Neural cell (in vitro differentiated cells): ENCODE data around the gene SPAG16. TPM values are rescaled to one million over a fixed set of nuclear protein-coding genes. Genes with fewer than 3 reads are reported as not detected.

ENCODE experiments used
- H2AFZ ChIP-seq: fragments of 200-600, 300-800 bp; sonication (generic), shearing (Covaris generic); 2 replicates; pipeline ENCODE4 v1.6.0; 2014; ENCODE audit warnings: low read depth, mild to moderate bottlenecking, antibody characterized with exemption, low read length, moderate library complexity
- H3F3A ChIP-seq: fragments of 200-600 bp; shearing (Covaris generic); 2 replicates; pipeline ENCODE4 v1.6.1; 2016; ENCODE audit warnings: mild to moderate bottlenecking, moderate library complexity, mixed read lengths, antibody characterized with exemption, low read length; ENCODE audit not compliant: insufficient read depth, poor library complexity, severe bottlenecking
- H3K27ac ChIP-seq: fragments of 200-600, 300-800 bp; sonication (generic), shearing (Covaris generic); 2 replicates; pipeline ENCODE4 v1.5.1; 2014; ENCODE audit warnings: mild to moderate bottlenecking, low read length, moderate library complexity
- H3K27me3 ChIP-seq: fragments of 300-800, 200-600 bp; sonication (generic), shearing (Covaris generic); 2 replicates; pipeline ENCODE4 v1.6.0; 2014; ENCODE audit warnings: mild to moderate bottlenecking, low read depth, low read length, moderate library complexity; ENCODE audit not compliant: insufficient read depth
- H3K36me3 ChIP-seq: fragments of 300-800, 200-600 bp; sonication (generic), shearing (Covaris generic); 2 replicates; pipeline ENCODE4 v1.5.1; 2014; ENCODE audit warnings: mild to moderate bottlenecking, antibody characterized with exemption, low read length, moderate library complexity; ENCODE audit not compliant: insufficient read depth
- H3K4me2 ChIP-seq: fragments of 300-800, 200-600 bp; sonication (generic), shearing (Covaris generic); 2 replicates; pipeline ENCODE4 v1.6.0; 2014; ENCODE audit warnings: mild to moderate bottlenecking, low read length
- H3K4me3 ChIP-seq: fragments of 300-800, 200-600 bp; sonication (generic), shearing (Covaris generic); 2 replicates; pipeline ENCODE4 v1.5.1; 2014; ENCODE audit warnings: mild to moderate bottlenecking, low read length, moderate library complexity
- H3K79me2 ChIP-seq: fragments of 200-600 bp; shearing (Covaris generic); replicated peaks from 2 replicates; pipeline ENCODE4 v1.6.0; 2014; ENCODE audit warnings: mild to moderate bottlenecking, low read length, moderate library complexity; ENCODE audit not compliant: insufficient read depth
- H3K9ac ChIP-seq: fragments of 300-800, 200-600 bp; sonication (generic), shearing (Covaris generic); 2 replicates; pipeline ENCODE4 v1.6.1; 2016; ENCODE audit warnings: mild to moderate bottlenecking, low read length, mixed read lengths
- H3K9me2 ChIP-seq: fragments of 200-600 bp; shearing (Covaris generic); 2 replicates; pipeline ENCODE4 v1.6.1; 2016; ENCODE audit warnings: mild to moderate bottlenecking, low read length, mixed read lengths; ENCODE audit not compliant: insufficient read depth
- H3K9me3 ChIP-seq: fragments of 200-600, 300-800 bp; sonication (generic), shearing (Covaris generic); 2 replicates; pipeline ENCODE4 v1.6.1; 2016; ENCODE audit warnings: mild to moderate bottlenecking, mixed run types, low read length, moderate library complexity, mixed read lengths
- H4K20me1 ChIP-seq: fragments of 200-600 bp; shearing (Covaris generic); 2 replicates; pipeline ENCODE4 v1.6.1; 2016; ENCODE audit warnings: mild to moderate bottlenecking, mixed run types; ENCODE audit not compliant: insufficient read depth
- EP300 ChIP-seq: fragments of 450-650 bp; conservative IDR thresholded peaks from 2 replicates; pipeline ENCODE4 v1.6.1; 2014; ENCODE audit warnings: antibody characterized with exemption, mild to moderate bottlenecking, moderate library complexity; ENCODE audit not compliant: poor library complexity, severe bottlenecking
- EZH2 ChIP-seq: fragments of 200-600, 300-800 bp; shearing (Covaris generic), sonication (generic); IDR thresholded peaks from 2 replicates; pipeline ENCODE4 v1.6.1; 2014; ENCODE audit warnings: antibody characterized with exemption, low read length, borderline replicate concordance, mild to moderate bottlenecking; ENCODE audit not compliant: insufficient read depth, poor library complexity, severe bottlenecking
- MXI1 ChIP-seq: fragments of 450-650 bp; conservative IDR thresholded peaks from 2 replicates; pipeline ENCODE4 v1.6.1; 2014; ENCODE audit warnings: antibody characterized with exemption, mild to moderate bottlenecking; ENCODE audit not compliant: poor library complexity, severe bottlenecking
- POLR2AphosphoS5 ChIP-seq: IDR thresholded peaks from 2 replicates; pipeline ENCODE4 v1.6.1; 2012
- RAD21 ChIP-seq: fragments of 450-650 bp; conservative IDR thresholded peaks from 2 replicates; pipeline ENCODE4 v1.6.1; 2014; ENCODE audit warnings: antibody characterized with exemption, mild to moderate bottlenecking, moderate library complexity
- SMC3 ChIP-seq: fragments of 450-650 bp; conservative IDR thresholded peaks from 2 replicates; pipeline ENCODE4 v1.6.1; 2014; ENCODE audit warnings: antibody characterized with exemption, mild to moderate bottlenecking, moderate library complexity; ENCODE audit not compliant: poor library complexity
- TAF1 ChIP-seq: IDR thresholded peaks from 2 replicates; pipeline ENCODE4 v1.6.1; 2012; ENCODE audit warnings: low read depth
- polyA plus RNA-seq: library from polyadenylated mRNA; depleted of rRNA; stranded (reverse); fragments of >200 nt; gene quantifications from 2 replicates; pipeline ENCODE4 v1.2.3, GENCODE V29; 2014
- TF ChIP-seq, protein P1 (sequence below): IDR thresholded peaks from 2 replicates; pipeline ENCODE4 v1.6.1; 2012; ENCODE audit warnings: borderline replicate concordance
- TF ChIP-seq, protein P2 (sequence below): fragments of 450-650 bp; IDR thresholded peaks from 2 replicates; pipeline ENCODE4 v1.5.1; 2014; ENCODE audit warnings: antibody characterized with exemption, mild to moderate bottlenecking, moderate library complexity; ENCODE audit not compliant: poor library complexity, severe bottlenecking

The SPAG16 gene
- polyA plus RNA-seq, 1 donor from 2014 or later: 75.4 TPM

DNA sequence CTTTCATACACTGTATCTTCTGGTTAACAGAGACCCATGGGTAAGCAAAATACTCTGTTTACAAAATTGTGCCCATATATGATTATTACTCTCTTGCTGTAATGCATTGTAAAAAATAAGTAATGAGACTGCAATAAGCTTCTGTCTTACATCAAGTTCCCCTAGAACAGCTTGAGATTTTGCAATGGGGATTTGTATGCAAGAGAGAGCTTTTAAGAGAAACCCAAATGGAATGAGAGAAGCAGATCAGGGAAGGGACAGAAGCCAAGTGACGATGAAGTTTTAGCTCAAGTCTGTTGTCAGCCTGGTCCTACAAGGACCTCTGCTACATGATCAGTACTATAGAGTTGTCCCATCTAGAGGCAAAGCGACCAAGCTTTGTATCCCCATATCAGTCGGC is 908.4 kb downstream of the SPAG16 start:
- Histone ChIP-seq H3K9me3 (no peaks in the 10 kb centered on the region), H3K4me3 (no peak overlapping the region), H3K27ac (no peak overlapping the region), H3K4me2 (no peak overlapping the region), H3K79me2 (no peaks in the 10 kb centered on the region), H3F3A (no peaks in the 10 kb centered on the region), H3K27me3 (no peaks in the 10 kb centered on the region), H3K36me3 (no peaks in the 10 kb centered on the region), H3K9ac (no peak overlapping the region), H2AFZ (no peak overlapping the region), H3K9me2 (no peaks in the 10 kb centered on the region), H4K20me1 (no peaks in the 10 kb centered on the region)
- TF ChIP-seq TAF1: no peak
- no peak for TF ChIP-seq SMC3
- TF ChIP-seq, protein P1, sequence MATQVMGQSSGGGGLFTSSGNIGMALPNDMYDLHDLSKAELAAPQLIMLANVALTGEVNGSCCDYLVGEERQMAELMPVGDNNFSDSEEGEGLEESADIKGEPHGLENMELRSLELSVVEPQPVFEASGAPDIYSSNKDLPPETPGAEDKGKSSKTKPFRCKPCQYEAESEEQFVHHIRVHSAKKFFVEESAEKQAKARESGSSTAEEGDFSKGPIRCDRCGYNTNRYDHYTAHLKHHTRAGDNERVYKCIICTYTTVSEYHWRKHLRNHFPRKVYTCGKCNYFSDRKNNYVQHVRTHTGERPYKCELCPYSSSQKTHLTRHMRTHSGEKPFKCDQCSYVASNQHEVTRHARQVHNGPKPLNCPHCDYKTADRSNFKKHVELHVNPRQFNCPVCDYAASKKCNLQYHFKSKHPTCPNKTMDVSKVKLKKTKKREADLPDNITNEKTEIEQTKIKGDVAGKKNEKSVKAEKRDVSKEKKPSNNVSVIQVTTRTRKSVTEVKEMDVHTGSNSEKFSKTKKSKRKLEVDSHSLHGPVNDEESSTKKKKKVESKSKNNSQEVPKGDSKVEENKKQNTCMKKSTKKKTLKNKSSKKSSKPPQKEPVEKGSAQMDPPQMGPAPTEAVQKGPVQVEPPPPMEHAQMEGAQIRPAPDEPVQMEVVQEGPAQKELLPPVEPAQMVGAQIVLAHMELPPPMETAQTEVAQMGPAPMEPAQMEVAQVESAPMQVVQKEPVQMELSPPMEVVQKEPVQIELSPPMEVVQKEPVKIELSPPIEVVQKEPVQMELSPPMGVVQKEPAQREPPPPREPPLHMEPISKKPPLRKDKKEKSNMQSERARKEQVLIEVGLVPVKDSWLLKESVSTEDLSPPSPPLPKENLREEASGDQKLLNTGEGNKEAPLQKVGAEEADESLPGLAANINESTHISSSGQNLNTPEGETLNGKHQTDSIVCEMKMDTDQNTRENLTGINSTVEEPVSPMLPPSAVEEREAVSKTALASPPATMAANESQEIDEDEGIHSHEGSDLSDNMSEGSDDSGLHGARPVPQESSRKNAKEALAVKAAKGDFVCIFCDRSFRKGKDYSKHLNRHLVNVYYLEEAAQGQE: no peak
- TF ChIP-seq, protein P2, sequence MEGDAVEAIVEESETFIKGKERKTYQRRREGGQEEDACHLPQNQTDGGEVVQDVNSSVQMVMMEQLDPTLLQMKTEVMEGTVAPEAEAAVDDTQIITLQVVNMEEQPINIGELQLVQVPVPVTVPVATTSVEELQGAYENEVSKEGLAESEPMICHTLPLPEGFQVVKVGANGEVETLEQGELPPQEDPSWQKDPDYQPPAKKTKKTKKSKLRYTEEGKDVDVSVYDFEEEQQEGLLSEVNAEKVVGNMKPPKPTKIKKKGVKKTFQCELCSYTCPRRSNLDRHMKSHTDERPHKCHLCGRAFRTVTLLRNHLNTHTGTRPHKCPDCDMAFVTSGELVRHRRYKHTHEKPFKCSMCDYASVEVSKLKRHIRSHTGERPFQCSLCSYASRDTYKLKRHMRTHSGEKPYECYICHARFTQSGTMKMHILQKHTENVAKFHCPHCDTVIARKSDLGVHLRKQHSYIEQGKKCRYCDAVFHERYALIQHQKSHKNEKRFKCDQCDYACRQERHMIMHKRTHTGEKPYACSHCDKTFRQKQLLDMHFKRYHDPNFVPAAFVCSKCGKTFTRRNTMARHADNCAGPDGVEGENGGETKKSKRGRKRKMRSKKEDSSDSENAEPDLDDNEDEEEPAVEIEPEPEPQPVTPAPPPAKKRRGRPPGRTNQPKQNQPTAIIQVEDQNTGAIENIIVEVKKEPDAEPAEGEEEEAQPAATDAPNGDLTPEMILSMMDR: no peak
- TF ChIP-seq MXI1: no peak
- TF ChIP-seq EZH2: no peak
- TF ChIP-seq POLR2AphosphoS5: no peak
- TF ChIP-seq EP300: no peak
- TF ChIP-seq RAD21: no peak

DNA sequence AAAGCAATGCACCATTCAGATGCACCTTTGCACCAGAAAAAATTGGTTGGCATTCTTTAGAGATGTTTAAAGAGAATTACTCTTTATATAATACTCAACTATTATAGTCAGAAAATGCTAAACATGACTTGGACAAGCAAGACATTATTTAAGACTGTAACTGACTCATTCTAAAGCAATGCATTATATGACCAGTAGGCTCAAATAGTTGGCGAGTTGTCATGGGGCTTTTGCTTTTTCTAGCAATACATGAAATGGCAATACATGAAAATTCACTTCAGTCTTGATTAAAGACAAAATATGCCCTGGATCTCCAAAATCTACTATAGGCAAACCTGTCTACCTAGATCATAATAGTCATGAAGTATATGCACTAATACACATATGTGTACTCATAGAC is 909.7 kb downstream of the SPAG16 start:
- Histone ChIP-seq H2AFZ (no peak overlapping the region), H3K27me3 (no peaks in the 10 kb centered on the region), H3K9ac (no peak overlapping the region), H4K20me1 (no peaks in the 10 kb centered on the region), H3K4me2 (no peak overlapping the region), H3K36me3 (no peaks in the 10 kb centered on the region), H3K79me2 (no peaks in the 10 kb centered on the region), H3K9me2 (no peaks in the 10 kb centered on the region), H3K9me3 (no peaks in the 10 kb centered on the region), H3F3A (no peaks in the 10 kb centered on the region), H3K27ac (no peak overlapping the region), H3K4me3 (no peak overlapping the region)
- TF ChIP-seq EZH2 (no peak), POLR2AphosphoS5 (no peak), MXI1 (no peak), EP300 (no peak), SMC3 (no peak), TAF1 (no peak), RAD21 (no peak)
- TF ChIP-seq, protein P2: no peak
- TF ChIP-seq, protein P1: no peak
